ENCODE measurements around the gene MT1X. TPM values are rescaled to one million over a fixed set of nuclear protein-coding genes. Genes with fewer than 3 reads are reported as not detected.

Gene MT1X
- total and polyA plus RNA-seq, 4 donors = 15.0 to 31.3 (median 24.9) TPM

GRCh38 chr16:56640076-56640475 lies 42.2 kb upstream of the MT1X start:
- no peak for DNase-seq (ENCODE audit: low read depth in 4 of 6, low spot score in 6 of 6)
- Histone ChIP-seq H3K4me1 (ENCODE audit: control insufficient read depth, insufficient read depth, low read length) (peaks cover 30% of the 10 kb centered on the region), H3K36me3 (ENCODE audit: control insufficient read depth, insufficient read depth, low read length) (no peaks in the 10 kb centered on the region), H3K27me3 (ENCODE audit: control insufficient read depth, insufficient read depth, low read length) (peaks cover 91% of the 10 kb centered on the region), H3K4me3 (ENCODE audit: low read depth, low read length) (no peak overlapping the region), H3K9me3 (ENCODE audit: control insufficient read depth, insufficient read depth, low read length) (no peaks in the 10 kb centered on the region), H3K27ac (ENCODE audit: low read depth, low read length) (no peak overlapping the region)
- no CpG with 5 or more reads among the region's 1 CpG for whole genome bisulfite sequencing (ENCODE audit: insufficient coverage)

GRCh38 chr16:56641166-56641565 lies 41.1 kb upstream of the MT1X start:
- Histone ChIP-seq H3K4me1 (ENCODE audit: control insufficient read depth, insufficient read depth, low read length) (peaks cover 23% of the 10 kb centered on the region), H3K4me3 (ENCODE audit: low read depth, low read length) (no peak overlapping the region), H3K27ac (ENCODE audit: low read depth, low read length) (no peak overlapping the region), H3K27me3 (ENCODE audit: control insufficient read depth, insufficient read depth, low read length) (peaks cover 91% of the 10 kb centered on the region), H3K9me3 (ENCODE audit: control insufficient read depth, insufficient read depth, low read length) (no peaks in the 10 kb centered on the region), H3K36me3 (ENCODE audit: control insufficient read depth, insufficient read depth, low read length) (no peaks in the 10 kb centered on the region)
- DNase-seq (ENCODE audit: low read depth in 4 of 6, low spot score in 6 of 6) = no peak
- WGBS (ENCODE audit: insufficient coverage) = 100% methylated on average over 2 of the region's 2 CpGs

GRCh38 chr16:56643080-56643778 lies 39.0 kb upstream of the MT1X start:
- H3K27ac ChIP-seq (ENCODE audit: low read depth, low read length) = no peak overlapping the region
- H3K27me3 ChIP-seq (ENCODE audit: control insufficient read depth, insufficient read depth, low read length) = peaks cover 91% of the 10 kb centered on the region
- WGBS (ENCODE audit: insufficient coverage) = 5% methylated on average over 42 of the region's 42 CpGs
- no peak for DNase-seq (ENCODE audit: low read depth in 4 of 6, low spot score in 6 of 6)
- H3K9me3 ChIP-seq (ENCODE audit: control insufficient read depth, insufficient read depth, low read length) = no peaks in the 10 kb centered on the region
- H3K36me3 ChIP-seq (ENCODE audit: control insufficient read depth, insufficient read depth, low read length) = no peaks in the 10 kb centered on the region
- no peak overlapping the region for H3K4me3 ChIP-seq (ENCODE audit: low read depth, low read length)
- peaks cover 17% of the 10 kb centered on the region for H3K4me1 ChIP-seq (ENCODE audit: control insufficient read depth, insufficient read depth, low read length)

GRCh38 chr16:56643833-56644232 lies 38.4 kb upstream of the MT1X start:
- no peak for DNase-seq (ENCODE audit: low read depth in 4 of 6, low spot score in 6 of 6)
- no peak overlapping the region for H3K4me3 ChIP-seq (ENCODE audit: low read depth, low read length)

GRCh38 chr16:56645311-56645710 lies 37.0 kb upstream of the MT1X start:
- Histone ChIP-seq H3K36me3 (ENCODE audit: control insufficient read depth, insufficient read depth, low read length) (no peaks in the 10 kb centered on the region), H3K4me3 (ENCODE audit: low read depth, low read length) (no peak overlapping the region), H3K27ac (ENCODE audit: low read depth, low read length) (no peak overlapping the region), H3K9me3 (ENCODE audit: control insufficient read depth, insufficient read depth, low read length) (no peaks in the 10 kb centered on the region), H3K27me3 (ENCODE audit: control insufficient read depth, insufficient read depth, low read length) (peaks cover 83% of the 10 kb centered on the region), H3K4me1 (ENCODE audit: control insufficient read depth, insufficient read depth, low read length) (peaks cover 10% of the 10 kb centered on the region)
- WGBS (ENCODE audit: insufficient coverage) = no CpG with 5 or more reads among the region's 1 CpG
- DNase-seq (ENCODE audit: low read depth in 4 of 6, low spot score in 6 of 6) = no peak

More at GRCh38 chr16:56643833-56644232, 38.4 kb upstream of the MT1X start:
- 53% methylated on average over 5 of the region's 5 CpGs for WGBS (ENCODE audit: insufficient coverage)
- Histone ChIP-seq H3K27me3 (ENCODE audit: control insufficient read depth, insufficient read depth, low read length) (peaks cover 91% of the 10 kb centered on the region), H3K36me3 (ENCODE audit: control insufficient read depth, insufficient read depth, low read length) (no peaks in the 10 kb centered on the region), H3K27ac (ENCODE audit: low read depth, low read length) (no peak overlapping the region), H3K4me1 (ENCODE audit: control insufficient read depth, insufficient read depth, low read length) (peaks cover 11% of the 10 kb centered on the region), H3K9me3 (ENCODE audit: control insufficient read depth, insufficient read depth, low read length) (no peaks in the 10 kb centered on the region)

- no peaks in the 10 kb centered on the region for H3K36me3 ChIP-seq (ENCODE audit: control insufficient read depth, insufficient read depth, low read length)
- no peaks in the 10 kb centered on the region for H3K9me3 ChIP-seq (ENCODE audit: control insufficient read depth, insufficient read depth, low read length)
- no CpG with 5 or more reads among the region's 1 CpG for WGBS (ENCODE audit: insufficient coverage)
- peaks cover 78% of the 10 kb centered on the region for H3K27me3 ChIP-seq (ENCODE audit: control insufficient read depth, insufficient read depth, low read length)
- H3K27ac ChIP-seq (ENCODE audit: low read depth, low read length) = no peak overlapping the region
- H3K4me1 ChIP-seq (ENCODE audit: control insufficient read depth, insufficient read depth, low read length) = peaks cover 10% of the 10 kb centered on the region
- DNase-seq (ENCODE audit: low read depth in 4 of 6, low spot score in 6 of 6) = no peak
- H3K4me3 ChIP-seq (ENCODE audit: low read depth, low read length) = no peak overlapping the region
Measured at GRCh38 chr16:56645838-56646237, 36.4 kb upstream of the MT1X start.

- Histone ChIP-seq H3K36me3 (ENCODE audit: control insufficient read depth, insufficient read depth, low read length) (no peaks in the 10 kb centered on the region), H3K27ac (ENCODE audit: low read depth, low read length) (no peak overlapping the region), H3K27me3 (ENCODE audit: control insufficient read depth, insufficient read depth, low read length) (peaks cover 68% of the 10 kb centered on the region), H3K9me3 (ENCODE audit: control insufficient read depth, insufficient read depth, low read length) (no peaks in the 10 kb centered on the region), H3K4me1 (ENCODE audit: control insufficient read depth, insufficient read depth, low read length) (peaks cover 10% of the 10 kb centered on the region), H3K4me3 (ENCODE audit: low read depth, low read length) (no peak overlapping the region)
- DNase-seq (ENCODE audit: low read depth in 4 of 6, low spot score in 6 of 6) = no peak
- 27% methylated on average over 31 of the region's 33 CpGs for WGBS (ENCODE audit: insufficient coverage)
Measured at GRCh38 chr16:56647641-56648431, 34.4 kb upstream of the MT1X start.

GRCh38 chr16:56649271-56649670 lies 33.0 kb upstream of the MT1X start:
- Histone ChIP-seq H3K27me3 (ENCODE audit: control insufficient read depth, insufficient read depth, low read length) (peaks cover 54% of the 10 kb centered on the region), H3K4me1 (ENCODE audit: control insufficient read depth, insufficient read depth, low read length) (no peaks in the 10 kb centered on the region), H3K36me3 (ENCODE audit: control insufficient read depth, insufficient read depth, low read length) (no peaks in the 10 kb centered on the region), H3K4me3 (ENCODE audit: low read depth, low read length) (no peak overlapping the region), H3K27ac (ENCODE audit: low read depth, low read length) (no peak overlapping the region), H3K9me3 (ENCODE audit: control insufficient read depth, insufficient read depth, low read length) (no peaks in the 10 kb centered on the region)
- WGBS (ENCODE audit: insufficient coverage) = 95% methylated on average over 2 of the region's 2 CpGs
- DNase-seq (ENCODE audit: low read depth in 4 of 6, low spot score in 6 of 6) = no peak

GRCh38 chr16:56649820-56650219 lies 32.5 kb upstream of the MT1X start:
- H3K4me1 ChIP-seq (ENCODE audit: control insufficient read depth, insufficient read depth, low read length) = no peaks in the 10 kb centered on the region
- no peak overlapping the region for H3K27ac ChIP-seq (ENCODE audit: low read depth, low read length)
- DNase-seq (ENCODE audit: low read depth in 4 of 6, low spot score in 6 of 6) = no peak
- H3K36me3 ChIP-seq (ENCODE audit: control insufficient read depth, insufficient read depth, low read length) = no peaks in the 10 kb centered on the region
- peaks cover 49% of the 10 kb centered on the region for H3K27me3 ChIP-seq (ENCODE audit: control insufficient read depth, insufficient read depth, low read length)
- no peak overlapping the region for H3K4me3 ChIP-seq (ENCODE audit: low read depth, low read length)
- H3K9me3 ChIP-seq (ENCODE audit: control insufficient read depth, insufficient read depth, low read length) = no peaks in the 10 kb centered on the region
- WGBS (ENCODE audit: insufficient coverage) = no CpG with 5 or more reads among the region's 3 CpGs

- Histone ChIP-seq H3K27me3 (ENCODE audit: control insufficient read depth, insufficient read depth, low read length) (peaks cover 31% of the 10 kb centered on the region), H3K4me1 (ENCODE audit: control insufficient read depth, insufficient read depth, low read length) (no peaks in the 10 kb centered on the region), H3K4me3 (ENCODE audit: low read depth, low read length) (no peak within 1 kb of the TSS), H3K36me3 (ENCODE audit: control insufficient read depth, insufficient read depth, low read length) (no peaks in the 10 kb centered on the region), H3K27ac (ENCODE audit: low read depth, low read length) (no peak within 1 kb of the TSS), H3K9me3 (ENCODE audit: control insufficient read depth, insufficient read depth, low read length) (no peaks in the 10 kb centered on the region)
- DNase-seq (ENCODE audit: low read depth in 4 of 6, low spot score in 6 of 6) = no peak
- WGBS (ENCODE audit: insufficient coverage) = 64% methylated on average over 7 of the region's 7 CpGs
Measured at GRCh38 chr16:56651586-56651985, 30.7 kb upstream of the MT1X start, which contains the start of gene MT1B. TSS of gene MT1B (plus strand) at chr16:56651886. CDS start at chr16:56651954, 68 bp downstream.

All from spinal cord (tissue), 10 donors.